DMS79 treated with DMSO at 0.1 percent for 48 hours (cell line): ENCODE measurements around the gene AGTR1.
"Not testable (repeated sequence)": the region's sequence is repeated elsewhere in the genome, so short reads cannot be mapped to it uniquely, and the experiment has no call there.

Experiments
- DNase-seq: peaks from one replicate; lab custom pipeline; 2025; lab: John Stamatoyannopoulos, UW

The AGTR1 gene

DNA sequence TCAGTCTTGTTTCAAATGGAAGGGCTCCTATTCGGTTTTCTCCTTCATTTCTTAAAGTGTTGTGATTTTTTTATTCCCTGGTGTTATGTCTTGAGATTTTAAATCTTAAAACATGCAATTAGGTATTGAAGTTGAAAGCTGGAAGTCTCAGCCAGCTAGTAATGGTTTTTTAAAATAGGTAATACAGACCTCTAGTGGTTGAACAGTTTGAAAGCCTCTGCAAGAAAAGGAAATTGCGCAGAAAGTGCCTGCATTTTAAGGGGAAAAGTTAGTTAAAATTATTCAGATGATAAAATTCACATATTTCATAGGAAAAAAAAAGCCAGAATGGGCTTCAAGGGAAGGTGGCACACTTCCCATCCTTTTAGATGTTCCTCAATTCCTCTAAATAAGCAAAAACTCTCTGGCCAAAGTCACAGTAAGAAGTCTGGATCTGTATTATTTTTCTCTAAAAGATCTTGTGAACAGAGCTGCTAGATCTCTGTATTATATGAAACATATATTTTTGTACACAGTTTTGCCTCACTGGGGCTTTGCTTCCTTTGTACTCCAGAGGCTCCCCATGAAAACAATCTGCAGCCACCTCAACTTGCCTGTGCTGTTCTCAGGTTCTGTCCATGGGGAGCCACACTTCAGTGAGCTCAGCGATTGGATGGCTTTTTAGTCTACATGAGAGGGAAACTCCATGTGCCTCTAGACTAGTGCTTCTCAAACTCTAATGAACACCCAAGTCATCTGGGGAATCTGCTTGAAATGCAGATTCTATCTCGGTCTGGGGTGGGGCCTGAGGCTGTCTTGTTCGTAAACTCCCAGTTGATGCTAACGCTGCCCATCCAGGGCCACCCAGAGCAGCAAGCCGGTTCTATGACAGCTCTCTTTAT is 21.5 kb downstream of the AGTR1 start:
- no peak for DNase-seq

DNA sequence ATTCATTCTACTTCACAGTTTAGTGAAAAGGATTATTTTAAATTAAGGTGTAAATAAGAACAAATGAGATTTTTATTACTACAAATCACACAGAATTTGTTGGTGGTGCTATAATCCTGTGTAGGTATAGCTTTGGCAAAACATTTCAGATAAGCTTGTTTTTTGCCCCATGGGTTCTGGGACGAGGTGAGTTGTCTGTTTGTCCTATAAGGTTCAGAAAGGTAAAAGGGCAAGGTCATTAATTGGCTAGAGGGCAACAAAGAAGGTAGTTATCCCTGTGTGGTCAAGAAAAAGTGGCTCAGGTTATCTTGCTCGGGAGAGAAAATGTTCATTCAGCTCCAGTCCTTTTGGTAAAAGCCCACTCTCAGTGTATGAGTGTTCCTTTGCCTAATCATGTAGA is 23.2 kb downstream of the AGTR1 start:
- no peak for DNase-seq

DNA sequence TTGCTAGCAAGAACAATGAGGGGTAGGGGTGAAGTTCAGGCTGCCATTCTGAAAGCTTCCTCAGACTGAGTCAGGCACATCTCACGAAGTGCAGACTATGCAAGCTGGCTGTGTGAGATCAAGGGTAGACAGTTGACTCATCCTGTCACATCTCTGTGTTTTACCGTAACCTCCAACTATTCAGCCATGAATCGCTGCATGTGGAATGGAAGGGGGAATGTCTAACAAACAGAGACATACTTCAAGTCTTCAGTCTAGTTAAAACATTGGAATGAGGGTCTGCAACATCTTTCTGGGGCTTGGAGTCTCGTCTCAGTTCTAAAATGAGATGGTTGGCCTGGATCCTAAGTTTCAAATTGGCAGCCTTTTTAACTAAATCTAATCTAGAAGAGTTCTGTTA is 25.9 kb downstream of the AGTR1 start:
- no peak for DNase-seq

DNA sequence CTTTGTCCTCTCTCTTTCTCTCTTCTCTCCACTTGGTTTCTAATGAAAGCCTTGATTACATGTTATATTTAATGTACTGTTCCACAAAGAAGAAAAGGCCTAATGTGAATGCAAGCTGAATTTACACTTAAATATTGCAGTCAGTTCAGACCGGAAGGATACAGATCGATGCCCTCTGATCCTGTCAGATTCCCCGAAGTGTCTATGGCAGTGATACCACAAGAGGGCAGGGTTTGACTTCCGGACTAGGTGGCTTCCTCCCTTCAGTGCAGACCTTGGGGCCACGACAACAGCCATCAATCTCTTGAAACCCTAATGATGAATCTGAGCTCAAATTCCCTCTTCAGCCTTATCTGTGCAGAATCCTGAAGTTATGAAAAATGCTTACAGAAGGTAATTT is 29.5 kb downstream of the AGTR1 start:
- DNase-seq, result no peak

DNA sequence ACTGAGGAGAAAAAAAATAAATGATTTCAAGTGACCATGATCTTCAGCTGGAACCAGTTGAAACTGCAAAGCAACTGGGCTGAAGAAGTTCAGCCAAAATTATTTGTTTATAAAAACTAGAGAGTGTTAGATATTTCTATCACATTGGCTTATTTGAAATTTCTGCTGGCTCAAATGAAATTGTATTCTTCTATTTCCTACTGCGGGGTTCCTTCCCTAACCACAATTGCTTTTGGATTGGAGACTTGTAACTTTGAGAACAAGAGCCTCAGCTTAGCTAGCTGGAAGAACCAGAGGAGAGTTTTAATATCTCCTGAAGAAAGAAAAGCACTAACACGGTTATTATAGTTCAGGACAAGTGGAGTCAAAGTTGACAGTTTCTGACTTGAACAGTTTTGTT is 31.1 kb downstream of the AGTR1 start:
- DNase-seq, result no peak

DNA sequence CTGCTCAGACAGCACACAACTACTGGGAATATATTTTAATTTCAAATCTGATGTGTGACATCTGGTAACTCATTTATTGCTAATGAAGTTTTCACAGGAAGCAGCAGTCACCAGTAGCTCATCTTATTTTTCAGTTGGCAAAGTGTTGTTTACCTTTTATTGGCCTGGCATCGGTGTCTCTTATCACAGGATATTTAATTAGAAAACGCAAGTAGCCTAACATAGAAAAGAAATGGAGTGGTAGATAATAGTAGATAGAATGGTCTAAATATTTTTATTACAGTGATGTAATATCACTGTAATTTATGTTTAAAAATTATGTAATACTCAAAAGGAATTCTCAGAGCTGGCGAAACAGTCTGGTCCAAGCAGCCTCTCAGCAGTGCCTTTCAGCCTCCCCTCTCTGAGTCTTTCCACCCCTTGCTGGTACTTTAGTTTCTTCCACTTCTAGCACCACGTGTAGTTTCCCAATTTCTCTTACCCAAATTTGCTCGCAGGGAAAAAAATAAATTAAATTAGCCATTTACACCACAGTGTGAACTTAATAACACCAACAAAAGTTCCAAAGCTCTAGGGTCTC is 31.9 kb downstream of the AGTR1 start:
- DNase-seq, result no peak

GRCh38 chr3:148730676-148731075 is 33.0 kb downstream of the AGTR1 start:
- no peak for DNase-seq

- DNase-seq, result no peak
Observed at GRCh38 chr3:148735597-148735996, 37.9 kb downstream of the AGTR1 start.

DNA sequence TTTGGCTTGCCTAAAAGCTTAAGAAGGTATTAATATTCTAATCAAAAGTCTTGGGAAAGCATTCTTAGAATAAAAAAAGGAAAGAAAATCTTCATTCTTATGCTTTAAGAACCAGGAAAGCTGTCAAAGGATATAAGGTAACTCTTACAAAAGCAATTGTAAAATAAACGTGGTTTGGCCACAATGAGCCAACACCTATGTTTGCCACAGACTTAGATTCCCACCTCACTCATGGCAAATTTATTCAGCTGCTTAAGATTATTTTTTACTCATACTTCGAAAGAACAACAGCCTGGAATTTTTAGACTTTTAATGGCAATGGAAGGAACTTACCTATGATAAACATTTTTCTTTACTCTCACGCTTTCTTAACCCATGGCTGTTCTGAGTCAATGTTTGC is 38.4 kb downstream of the AGTR1 start:
- no peak for DNase-seq

GRCh38 chr3:148737104-148737530 is 39.4 kb downstream of the AGTR1 start:
- DNase-seq, result no peak

- no peak for DNase-seq
Observed at GRCh38 chr3:148739720-148740119, 42.0 kb downstream of the AGTR1 start.

DNA sequence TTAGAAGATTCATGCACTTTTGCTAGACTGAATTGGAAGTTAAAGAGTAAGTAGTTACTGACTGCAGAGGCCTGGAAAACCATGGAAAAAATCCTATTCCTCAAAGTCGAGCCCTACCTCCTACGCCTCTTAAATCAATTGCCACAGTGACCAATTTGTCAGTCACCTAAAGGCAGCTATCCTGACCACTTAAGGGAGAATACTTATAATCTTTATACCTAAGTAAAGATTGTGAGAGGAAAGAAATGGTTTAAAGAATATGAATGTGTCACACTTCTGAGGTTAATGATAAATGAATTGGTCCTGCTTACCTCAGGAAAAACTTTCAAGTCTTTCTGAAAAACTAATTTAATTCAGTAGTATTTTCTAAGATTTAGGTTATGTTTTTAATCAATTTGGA is 42.6 kb downstream of the AGTR1 start:
- no peak for DNase-seq

DNA sequence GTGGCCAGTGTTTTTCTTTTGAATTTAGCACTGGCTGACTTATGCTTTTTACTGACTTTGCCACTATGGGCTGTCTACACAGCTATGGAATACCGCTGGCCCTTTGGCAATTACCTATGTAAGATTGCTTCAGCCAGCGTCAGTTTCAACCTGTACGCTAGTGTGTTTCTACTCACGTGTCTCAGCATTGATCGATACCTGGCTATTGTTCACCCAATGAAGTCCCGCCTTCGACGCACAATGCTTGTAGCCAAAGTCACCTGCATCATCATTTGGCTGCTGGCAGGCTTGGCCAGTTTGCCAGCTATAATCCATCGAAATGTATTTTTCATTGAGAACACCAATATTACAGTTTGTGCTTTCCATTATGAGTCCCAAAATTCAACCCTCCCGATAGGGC is 43.5 kb downstream of the AGTR1 start:
- DNase-seq, result no peak

DNA sequence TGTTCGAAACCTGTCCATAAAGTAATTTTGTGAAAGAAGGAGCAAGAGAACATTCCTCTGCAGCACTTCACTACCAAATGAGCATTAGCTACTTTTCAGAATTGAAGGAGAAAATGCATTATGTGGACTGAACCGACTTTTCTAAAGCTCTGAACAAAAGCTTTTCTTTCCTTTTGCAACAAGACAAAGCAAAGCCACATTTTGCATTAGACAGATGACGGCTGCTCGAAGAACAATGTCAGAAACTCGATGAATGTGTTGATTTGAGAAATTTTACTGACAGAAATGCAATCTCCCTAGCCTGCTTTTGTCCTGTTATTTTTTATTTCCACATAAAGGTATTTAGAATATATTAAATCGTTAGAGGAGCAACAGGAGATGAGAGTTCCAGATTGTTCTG is 44.4 kb downstream of the AGTR1 start:
- no peak for DNase-seq

DNA sequence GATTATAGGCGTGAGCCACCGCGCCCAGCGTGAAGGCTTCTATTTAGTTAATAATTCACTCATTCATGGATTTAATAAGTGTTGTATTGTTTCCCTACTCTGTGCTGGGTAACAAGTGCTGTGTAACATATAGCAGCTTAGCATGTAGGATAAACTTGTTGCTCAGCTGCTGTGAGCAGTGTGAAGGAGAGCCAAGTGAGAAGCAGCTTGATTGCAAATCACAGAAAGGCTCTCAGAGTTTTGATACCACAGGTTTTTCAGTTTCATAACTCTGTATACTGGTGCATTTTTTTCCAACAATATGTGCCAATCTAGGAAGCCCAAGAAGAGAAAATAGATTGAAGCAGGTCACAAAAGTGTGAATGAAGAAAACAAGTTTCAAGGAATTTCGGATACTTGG is 48.4 kb downstream of the AGTR1 start:
- no peak for DNase-seq

DNA sequence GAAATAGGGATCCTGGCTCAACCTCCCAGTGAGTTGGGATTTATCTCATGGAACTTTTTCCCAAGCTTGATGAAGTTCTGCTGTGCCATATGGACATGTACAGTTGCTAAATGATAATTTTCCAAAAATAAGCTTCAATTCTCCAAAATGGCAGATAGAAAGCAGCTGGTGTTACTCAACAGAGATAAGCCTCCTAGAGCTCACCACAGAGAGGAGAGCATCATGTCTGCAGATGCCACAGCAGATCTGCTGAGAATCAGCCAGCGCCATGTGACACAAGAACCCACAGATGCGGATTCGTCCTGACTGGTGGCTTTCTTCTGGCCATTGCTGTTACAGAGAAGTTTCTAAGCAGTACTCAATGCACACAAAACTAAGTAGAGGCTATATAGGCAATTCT is 50.6 kb downstream of the AGTR1 start:
- no peak for DNase-seq

- no peak for DNase-seq
Observed at GRCh38 chr3:148750296-148750695, 52.6 kb downstream of the AGTR1 start.

GRCh38 chr3:148751461-148751860 is 53.8 kb downstream of the AGTR1 start:
- no peak for DNase-seq

DNA sequence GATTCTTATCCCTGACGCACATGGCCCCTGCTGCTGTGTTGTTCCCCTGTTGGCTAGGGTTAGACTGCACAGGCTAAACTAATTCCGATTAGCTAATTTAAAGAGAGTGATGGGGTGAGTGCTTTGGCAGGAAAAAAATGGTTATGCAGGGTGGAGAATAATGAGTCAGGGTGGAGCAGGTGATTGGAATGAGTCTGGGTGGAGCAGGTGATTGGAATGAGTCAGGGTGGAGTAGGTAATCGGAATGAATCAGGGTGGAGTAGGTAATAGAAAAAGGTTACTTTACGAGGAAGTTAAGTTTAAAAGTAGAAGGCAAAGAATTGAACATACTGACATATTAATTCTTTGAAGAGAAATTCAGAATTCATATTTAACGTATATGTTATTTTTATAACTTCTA is 55.7 kb downstream of the AGTR1 start:
- DNase-seq, result not testable (repeated sequence)

DNA sequence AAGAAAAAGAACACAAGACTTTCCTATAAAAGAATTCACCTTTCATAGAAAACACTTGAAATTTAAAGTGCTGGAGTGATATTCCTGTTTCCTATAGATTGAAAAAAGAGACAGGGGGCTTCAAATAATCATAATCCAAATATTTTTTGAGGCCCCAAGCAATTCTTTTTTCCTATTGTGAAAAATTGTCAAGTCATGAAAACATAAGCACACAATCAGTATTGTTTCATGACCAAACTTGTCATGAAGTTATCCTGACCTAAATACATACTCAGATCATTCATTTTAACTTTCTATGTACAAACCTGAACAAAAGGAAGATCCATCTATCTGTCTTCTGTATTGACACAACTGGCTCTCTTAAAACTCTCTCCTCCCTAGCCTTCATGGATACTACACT is 57.9 kb downstream of the AGTR1 start:
- DNase-seq, result no peak

GRCh38 chr3:148756311-148756710 is 58.6 kb downstream of the AGTR1 start:
- DNase-seq, result no peak

- DNase-seq, result no peak
Observed at GRCh38 chr3:148757238-148758215, 59.8 kb downstream of the AGTR1 start.
